ENCODE data around the gene RMDN3. TPM values are rescaled to one million over a fixed set of nuclear protein-coding genes. Genes with fewer than 3 reads are reported as not detected.

Gene RMDN3
- total and polyA plus RNA-seq, 4 donors, result 27.5 to 33.8 (median 30.2) TPM

DNA sequence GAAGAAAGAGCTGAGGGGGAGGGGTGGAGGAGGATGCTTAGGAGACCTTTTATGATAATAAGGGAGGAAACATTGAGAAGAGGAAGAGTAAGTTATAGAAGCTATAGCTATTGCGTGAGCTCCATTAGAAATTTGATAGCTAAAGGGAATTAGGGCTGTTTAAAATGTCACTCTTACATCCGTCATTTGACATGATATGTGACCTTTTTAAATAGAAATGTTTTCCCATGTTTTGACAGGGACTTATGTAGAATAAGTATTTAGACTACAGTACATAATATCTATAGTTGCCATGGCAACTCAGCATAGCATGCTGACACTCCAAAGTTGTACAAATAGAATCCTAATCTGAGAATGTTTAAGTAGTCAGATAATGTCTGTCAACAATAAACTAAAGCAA is 40.9 kb downstream of the RMDN3 start:
- Histone ChIP-seq H3K27me3 (ENCODE audit: control insufficient read depth in 4 of 4, insufficient read depth in 4 of 4, low read length in 3 of 4) (no peaks in the 10 kb centered on the region), H3K4me3 (ENCODE audit: low read depth in 1 of 3, low read length in 3 of 3) (no peak overlapping the region), H3K36me3 (ENCODE audit: control insufficient read depth in 4 of 4, insufficient read depth in 3 of 4, low read depth in 1 of 4, low read length in 3 of 4) (no peaks in the 10 kb centered on the region), H3K9me3 (ENCODE audit: control insufficient read depth in 4 of 4, low read length in 3 of 4) (no peaks in the 10 kb centered on the region), H3K9ac (ENCODE audit: low read depth in 1 of 2, low read length in 2 of 2) (no peak overlapping the region), H3K27ac (ENCODE audit: low read depth in 1 of 2, low read length in 2 of 2) (no peak overlapping the region), H3K4me1 (ENCODE audit: control insufficient read depth in 4 of 4, insufficient read depth in 4 of 4, low read length in 3 of 4) (no peaks in the 10 kb centered on the region)
- no peak for DNase-seq (ENCODE audit: low spot score)
- 47% methylated on average over 2 of the region's 2 CpGs for WGBS
- TF ChIP-seq YY1 (IDR thresholded peaks at IDR 0.05) (no peak), FOXA2 (IDR thresholded peaks at IDR 0.05) (no peak), TAF1 (conservative IDR thresholded peaks at IDR 0.05) (no peak), HNF4A (conservative IDR thresholded peaks at IDR 0.05) (no peak), NR2F2 (IDR thresholded peaks at IDR 0.05) (no peak), GABPA (IDR thresholded peaks at IDR 0.05 in 1 of 2, conservative IDR thresholded peaks at IDR 0.05 in 1 of 2) (no peak), JUND (IDR thresholded peaks at IDR 0.05) (no peak), EGR1 (IDR thresholded peaks at IDR 0.05; ENCODE audit: low read depth in 2 of 2) (no peak), RAD21 (IDR thresholded peaks at IDR 0.05) (no peak), FOXA1 (IDR thresholded peaks at IDR 0.05) (no peak), HNF4G (IDR thresholded peaks at IDR 0.05) (no peak)
- TF ChIP-seq, protein P1, sequence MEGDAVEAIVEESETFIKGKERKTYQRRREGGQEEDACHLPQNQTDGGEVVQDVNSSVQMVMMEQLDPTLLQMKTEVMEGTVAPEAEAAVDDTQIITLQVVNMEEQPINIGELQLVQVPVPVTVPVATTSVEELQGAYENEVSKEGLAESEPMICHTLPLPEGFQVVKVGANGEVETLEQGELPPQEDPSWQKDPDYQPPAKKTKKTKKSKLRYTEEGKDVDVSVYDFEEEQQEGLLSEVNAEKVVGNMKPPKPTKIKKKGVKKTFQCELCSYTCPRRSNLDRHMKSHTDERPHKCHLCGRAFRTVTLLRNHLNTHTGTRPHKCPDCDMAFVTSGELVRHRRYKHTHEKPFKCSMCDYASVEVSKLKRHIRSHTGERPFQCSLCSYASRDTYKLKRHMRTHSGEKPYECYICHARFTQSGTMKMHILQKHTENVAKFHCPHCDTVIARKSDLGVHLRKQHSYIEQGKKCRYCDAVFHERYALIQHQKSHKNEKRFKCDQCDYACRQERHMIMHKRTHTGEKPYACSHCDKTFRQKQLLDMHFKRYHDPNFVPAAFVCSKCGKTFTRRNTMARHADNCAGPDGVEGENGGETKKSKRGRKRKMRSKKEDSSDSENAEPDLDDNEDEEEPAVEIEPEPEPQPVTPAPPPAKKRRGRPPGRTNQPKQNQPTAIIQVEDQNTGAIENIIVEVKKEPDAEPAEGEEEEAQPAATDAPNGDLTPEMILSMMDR (IDR thresholded peaks at IDR 0.05; ENCODE audit: low read depth, low read length, missing input control), result no peak
- TF ChIP-seq, protein P2, sequence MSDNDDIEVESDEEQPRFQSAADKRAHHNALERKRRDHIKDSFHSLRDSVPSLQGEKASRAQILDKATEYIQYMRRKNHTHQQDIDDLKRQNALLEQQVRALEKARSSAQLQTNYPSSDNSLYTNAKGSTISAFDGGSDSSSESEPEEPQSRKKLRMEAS (IDR thresholded peaks at IDR 0.05), result no peak
- TF ChIP-seq, protein P3, sequence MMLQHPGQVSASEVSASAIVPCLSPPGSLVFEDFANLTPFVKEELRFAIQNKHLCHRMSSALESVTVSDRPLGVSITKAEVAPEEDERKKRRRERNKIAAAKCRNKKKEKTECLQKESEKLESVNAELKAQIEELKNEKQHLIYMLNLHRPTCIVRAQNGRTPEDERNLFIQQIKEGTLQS (IDR thresholded peaks at IDR 0.05), result no peak
- TF ChIP-seq, protein P4, sequence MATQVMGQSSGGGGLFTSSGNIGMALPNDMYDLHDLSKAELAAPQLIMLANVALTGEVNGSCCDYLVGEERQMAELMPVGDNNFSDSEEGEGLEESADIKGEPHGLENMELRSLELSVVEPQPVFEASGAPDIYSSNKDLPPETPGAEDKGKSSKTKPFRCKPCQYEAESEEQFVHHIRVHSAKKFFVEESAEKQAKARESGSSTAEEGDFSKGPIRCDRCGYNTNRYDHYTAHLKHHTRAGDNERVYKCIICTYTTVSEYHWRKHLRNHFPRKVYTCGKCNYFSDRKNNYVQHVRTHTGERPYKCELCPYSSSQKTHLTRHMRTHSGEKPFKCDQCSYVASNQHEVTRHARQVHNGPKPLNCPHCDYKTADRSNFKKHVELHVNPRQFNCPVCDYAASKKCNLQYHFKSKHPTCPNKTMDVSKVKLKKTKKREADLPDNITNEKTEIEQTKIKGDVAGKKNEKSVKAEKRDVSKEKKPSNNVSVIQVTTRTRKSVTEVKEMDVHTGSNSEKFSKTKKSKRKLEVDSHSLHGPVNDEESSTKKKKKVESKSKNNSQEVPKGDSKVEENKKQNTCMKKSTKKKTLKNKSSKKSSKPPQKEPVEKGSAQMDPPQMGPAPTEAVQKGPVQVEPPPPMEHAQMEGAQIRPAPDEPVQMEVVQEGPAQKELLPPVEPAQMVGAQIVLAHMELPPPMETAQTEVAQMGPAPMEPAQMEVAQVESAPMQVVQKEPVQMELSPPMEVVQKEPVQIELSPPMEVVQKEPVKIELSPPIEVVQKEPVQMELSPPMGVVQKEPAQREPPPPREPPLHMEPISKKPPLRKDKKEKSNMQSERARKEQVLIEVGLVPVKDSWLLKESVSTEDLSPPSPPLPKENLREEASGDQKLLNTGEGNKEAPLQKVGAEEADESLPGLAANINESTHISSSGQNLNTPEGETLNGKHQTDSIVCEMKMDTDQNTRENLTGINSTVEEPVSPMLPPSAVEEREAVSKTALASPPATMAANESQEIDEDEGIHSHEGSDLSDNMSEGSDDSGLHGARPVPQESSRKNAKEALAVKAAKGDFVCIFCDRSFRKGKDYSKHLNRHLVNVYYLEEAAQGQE (IDR thresholded peaks at IDR 0.05), result no peak
- TF ChIP-seq, protein P5, sequence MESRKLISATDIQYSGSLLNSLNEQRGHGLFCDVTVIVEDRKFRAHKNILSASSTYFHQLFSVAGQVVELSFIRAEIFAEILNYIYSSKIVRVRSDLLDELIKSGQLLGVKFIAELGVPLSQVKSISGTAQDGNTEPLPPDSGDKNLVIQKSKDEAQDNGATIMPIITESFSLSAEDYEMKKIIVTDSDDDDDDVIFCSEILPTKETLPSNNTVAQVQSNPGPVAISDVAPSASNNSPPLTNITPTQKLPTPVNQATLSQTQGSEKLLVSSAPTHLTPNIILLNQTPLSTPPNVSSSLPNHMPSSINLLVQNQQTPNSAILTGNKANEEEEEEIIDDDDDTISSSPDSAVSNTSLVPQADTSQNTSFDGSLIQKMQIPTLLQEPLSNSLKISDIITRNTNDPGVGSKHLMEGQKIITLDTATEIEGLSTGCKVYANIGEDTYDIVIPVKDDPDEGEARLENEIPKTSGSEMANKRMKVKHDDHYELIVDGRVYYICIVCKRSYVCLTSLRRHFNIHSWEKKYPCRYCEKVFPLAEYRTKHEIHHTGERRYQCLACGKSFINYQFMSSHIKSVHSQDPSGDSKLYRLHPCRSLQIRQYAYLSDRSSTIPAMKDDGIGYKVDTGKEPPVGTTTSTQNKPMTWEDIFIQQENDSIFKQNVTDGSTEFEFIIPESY (IDR thresholded peaks at IDR 0.05), result no peak

DNA sequence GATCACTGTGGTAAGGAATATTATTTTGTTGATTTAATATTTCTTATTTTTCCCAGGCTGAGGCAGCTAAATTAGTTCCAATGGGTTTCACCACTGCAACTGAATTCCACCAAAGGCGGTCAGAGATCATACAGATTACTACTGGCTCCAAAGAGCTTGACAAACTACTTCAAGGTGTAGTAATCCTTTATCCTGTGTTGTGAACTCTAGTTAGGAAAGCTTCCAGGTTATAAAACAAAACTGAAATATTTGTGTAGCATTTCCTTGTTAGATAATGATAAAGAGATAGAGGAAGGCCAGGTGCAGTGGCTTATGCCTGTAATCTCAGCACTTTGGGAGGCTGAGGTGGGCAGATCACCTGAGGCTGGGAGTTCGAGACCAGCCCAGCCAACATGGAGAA is 48.9 kb downstream of the RMDN3 start:
- TF ChIP-seq SP1 (IDR thresholded peaks at IDR 0.05) (no peak), GABPA (IDR thresholded peaks at IDR 0.05 in 1 of 2, conservative IDR thresholded peaks at IDR 0.05 in 1 of 2) (no peak), RXRA (IDR thresholded peaks at IDR 0.05) (no peak)
- Histone ChIP-seq H3K4me1 (ENCODE audit: control insufficient read depth in 4 of 4, insufficient read depth in 4 of 4, low read length in 3 of 4) (no peaks in the 10 kb centered on the region), H3K9ac (ENCODE audit: low read depth in 1 of 2, low read length in 2 of 2) (no peak overlapping the region), H3K4me3 (ENCODE audit: low read depth in 1 of 3, low read length in 3 of 3) (no peak overlapping the region), H3K9me3 (ENCODE audit: control insufficient read depth in 4 of 4, low read length in 3 of 4) (no peaks in the 10 kb centered on the region), H3K36me3 (ENCODE audit: control insufficient read depth in 4 of 4, insufficient read depth in 3 of 4, low read depth in 1 of 4, low read length in 3 of 4) (no peaks in the 10 kb centered on the region), H3K27ac (ENCODE audit: low read depth in 1 of 2, low read length in 2 of 2) (no peak overlapping the region), H3K27me3 (ENCODE audit: control insufficient read depth in 4 of 4, insufficient read depth in 4 of 4, low read length in 3 of 4) (no peaks in the 10 kb centered on the region)
- 93% methylated on average over 2 of the region's 2 CpGs for WGBS
- DNase-seq (ENCODE audit: low spot score), result no peak
